IPS-NIHi11 (cell line): ENCODE results near the gene ADH5.
"Not testable (repeated sequence)": the region's sequence is repeated elsewhere in the genome, so short reads cannot be mapped to it uniquely, and the experiment has no call there.

Experiments used
- DNase-seq: peaks from one replicate; pipeline ENCODE4 v3.0.0; 2012; ENCODE audit warnings: mixed read lengths, low spot score

The ADH5 gene

GRCh38 chr4:99029852-99030251 is 58.7 kb downstream of the ADH5 start:
- DNase-seq = no peak

GRCh38 chr4:99029018-99029735 is 59.4 kb downstream of the ADH5 start:
- DNase-seq = no peak

- no peak for DNase-seq
Measured at GRCh38 chr4:99028187-99028586, 60.4 kb downstream of the ADH5 start.

GRCh38 chr4:99027304-99027703 is 61.3 kb downstream of the ADH5 start:
- no peak for DNase-seq

GRCh38 chr4:99025506-99025905 is 63.1 kb downstream of the ADH5 start:
- no peak for DNase-seq

- DNase-seq = no peak
Measured at GRCh38 chr4:99024481-99025275, 63.9 kb downstream of the ADH5 start.

GRCh38 chr4:99023800-99024251 is 64.8 kb downstream of the ADH5 start:
- not testable (repeated sequence) for DNase-seq

- no peak for DNase-seq
Measured at GRCh38 chr4:99022566-99022965, 66.0 kb downstream of the ADH5 start.

GRCh38 chr4:99021386-99021785 is 67.2 kb downstream of the ADH5 start:
- no peak for DNase-seq
